ENCODE data around the gene CD47.

Gene CD47

GRCh38 chr3:107997671-107998070 is 93.2 kb downstream of the CD47 start:
- H3K18ac ChIP-seq (ENCODE audit: low read length), result no peak overlapping the region
- H2AFZ ChIP-seq (ENCODE audit: low read length), result no peak overlapping the region
- H2BK15ac ChIP-seq (ENCODE audit: low read length), result no peak overlapping the region
- no peak overlapping the region for H4K91ac ChIP-seq (ENCODE audit: low read depth, low read length, poor library complexity)
- no peak overlapping the region for H3K9ac ChIP-seq (ENCODE audit: low read depth, low read length, poor library complexity)
- no peak overlapping the region for H4K8ac ChIP-seq (ENCODE audit: low read depth, low read length)
- no peaks in the 10 kb centered on the region for H3K9me3 ChIP-seq (replicated peaks in 1 of 2; ENCODE audit: control insufficient read depth in 2 of 2, insufficient read depth in 1 of 2, low read depth in 1 of 2, low read length in 2 of 2)
- H3K4me3 ChIP-seq (ENCODE audit: low read length in 2 of 2), result no peak overlapping the region
- H2BK120ac ChIP-seq (ENCODE audit: low read depth, low read length), result no peak overlapping the region
- H2AK5ac ChIP-seq (ENCODE audit: low read depth, low read length), result no peak overlapping the region
- no peak overlapping the region for H2BK5ac ChIP-seq (ENCODE audit: low read length)
- H3K4ac ChIP-seq (ENCODE audit: low read length), result no peak overlapping the region
- H3K79me1 ChIP-seq (ENCODE audit: low read depth, low read length), result no peaks in the 10 kb centered on the region
- DNase-seq (ENCODE audit: low spot score), result no peak
- no peak overlapping the region for H2BK12ac ChIP-seq (ENCODE audit: low read length)
- H3K27me3 ChIP-seq (ENCODE audit: control insufficient read depth in 3 of 3, insufficient read depth in 3 of 3, low read depth in 1 of 3, low read length in 3 of 3), result no peaks in the 10 kb centered on the region
- no peak overlapping the region for H3K23ac ChIP-seq (ENCODE audit: low read depth, low read length, poor library complexity)
- H3K27ac ChIP-seq (replicated peaks; ENCODE audit: low read length), result no peak overlapping the region
- H3K4me1 ChIP-seq (ENCODE audit: control insufficient read depth in 2 of 2, insufficient read depth in 1 of 2, low read depth in 1 of 2, low read length in 2 of 2), result no peaks in the 10 kb centered on the region
- no peak overlapping the region for H3K4me2 ChIP-seq (ENCODE audit: insufficient read depth, low read length, poor library complexity, severe bottlenecking)
- no peak overlapping the region for H3K14ac ChIP-seq (ENCODE audit: low read length)
- no peaks in the 10 kb centered on the region for H3K36me3 ChIP-seq (replicated peaks in 1 of 2; ENCODE audit: control insufficient read depth in 2 of 2, insufficient read depth in 2 of 2, low read length in 2 of 2)

DNA sequence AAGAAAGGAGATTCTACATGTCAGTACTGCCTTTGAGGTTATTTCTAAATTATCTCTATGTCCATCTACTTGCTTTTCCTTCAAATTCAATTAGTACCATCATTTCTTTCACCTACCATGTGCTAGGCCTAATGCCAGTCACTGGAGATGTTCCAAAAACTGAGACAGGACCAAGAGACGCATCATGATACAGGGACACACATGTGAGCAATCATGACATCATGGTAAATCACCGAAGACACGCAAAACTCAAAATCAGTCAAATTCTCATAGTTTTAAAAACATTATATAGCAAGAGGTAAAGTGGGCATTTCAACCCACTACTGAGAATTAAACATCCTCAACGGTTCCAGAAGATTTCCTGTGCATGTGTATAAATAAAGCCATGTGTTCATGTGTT is 95.0 kb downstream of the CD47 start:
- H2AK5ac ChIP-seq (ENCODE audit: low read depth, low read length), result no peak overlapping the region
- no peaks in the 10 kb centered on the region for H3K27me3 ChIP-seq (ENCODE audit: control insufficient read depth in 3 of 3, insufficient read depth in 3 of 3, low read depth in 1 of 3, low read length in 3 of 3)
- H2BK15ac ChIP-seq (ENCODE audit: low read length), result no peak overlapping the region
- no peak overlapping the region for H3K27ac ChIP-seq (replicated peaks; ENCODE audit: low read length)
- DNase-seq (ENCODE audit: low spot score), result no peak
- H3K23ac ChIP-seq (ENCODE audit: low read depth, low read length, poor library complexity), result no peak overlapping the region
- H2AFZ ChIP-seq (ENCODE audit: low read length), result no peak overlapping the region
- no peak overlapping the region for H2BK12ac ChIP-seq (ENCODE audit: low read length)
- no peak overlapping the region for H4K8ac ChIP-seq (ENCODE audit: low read depth, low read length)
- no peaks in the 10 kb centered on the region for H3K79me1 ChIP-seq (ENCODE audit: low read depth, low read length)
- no peak overlapping the region for H3K9ac ChIP-seq (ENCODE audit: low read depth, low read length, poor library complexity)
- no peak overlapping the region for H4K91ac ChIP-seq (ENCODE audit: low read depth, low read length, poor library complexity)
- H3K4ac ChIP-seq (ENCODE audit: low read length), result no peak overlapping the region
- no peak overlapping the region for H3K14ac ChIP-seq (ENCODE audit: low read length)
- H3K4me1 ChIP-seq (ENCODE audit: control insufficient read depth in 2 of 2, insufficient read depth in 1 of 2, low read depth in 1 of 2, low read length in 2 of 2), result peaks cover 0 to 2% of the 10 kb centered on the region in 2 donors
- peaks cover 0 to 2% of the 10 kb centered on the region in 2 donors for H3K9me3 ChIP-seq (replicated peaks in 1 of 2; ENCODE audit: control insufficient read depth in 2 of 2, insufficient read depth in 1 of 2, low read depth in 1 of 2, low read length in 2 of 2)
- H2BK120ac ChIP-seq (ENCODE audit: low read depth, low read length), result no peak overlapping the region
- no peak overlapping the region for H3K4me3 ChIP-seq (ENCODE audit: low read length in 2 of 2)
- H2BK5ac ChIP-seq (ENCODE audit: low read length), result no peak overlapping the region
- no peak overlapping the region for H3K18ac ChIP-seq (ENCODE audit: low read length)
- WGBS, 2 donors (ENCODE audit: extremely low coverage in 2 of 2, insufficient read length in 2 of 2, insufficient replicate concordance in 1 of 2), result no CpG with 5 or more reads among the region's 4 CpGs
- no peaks in the 10 kb centered on the region for H3K36me3 ChIP-seq (replicated peaks in 1 of 2; ENCODE audit: control insufficient read depth in 2 of 2, insufficient read depth in 2 of 2, low read length in 2 of 2)
- no peak overlapping the region for H3K4me2 ChIP-seq (ENCODE audit: insufficient read depth, low read length, poor library complexity, severe bottlenecking)

DNA sequence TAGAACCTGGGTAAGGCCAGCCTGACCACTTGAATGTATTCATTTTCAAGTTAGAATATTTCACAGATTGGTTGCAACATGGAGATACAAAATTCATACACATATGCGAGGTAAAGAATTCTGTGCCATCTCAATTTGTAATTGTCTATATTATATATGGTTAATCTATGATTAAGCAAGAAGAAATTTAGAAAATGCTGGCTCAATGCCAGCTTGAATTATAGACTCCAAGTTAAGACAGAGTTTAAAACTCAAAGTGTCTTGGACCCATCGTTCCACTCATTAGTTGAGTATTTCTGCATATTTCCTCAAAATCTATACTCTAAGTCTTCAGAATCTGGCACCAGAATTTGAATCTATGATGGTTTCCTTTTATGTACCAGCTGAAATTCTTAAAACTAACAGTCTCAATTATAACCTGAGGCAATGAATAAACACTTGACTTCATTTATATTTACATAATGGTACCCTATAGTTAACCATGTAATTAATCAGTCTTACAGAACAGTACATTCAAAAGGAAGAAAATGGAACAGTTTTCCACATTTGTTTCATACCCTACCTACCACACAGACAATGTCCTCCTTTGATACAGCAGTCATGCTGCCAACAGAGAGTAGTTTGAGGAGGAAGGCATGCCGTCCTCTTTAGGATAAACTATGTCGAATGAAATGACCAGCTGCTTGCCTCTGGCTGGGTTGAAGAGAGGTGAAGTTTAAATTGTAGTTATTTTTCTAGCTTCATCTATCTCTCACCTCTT is 95.7 kb downstream of the CD47 start:
- Histone ChIP-seq H3K9ac (ENCODE audit: low read depth, low read length, poor library complexity) (no peak overlapping the region), H3K9me3 (replicated peaks in 1 of 2; ENCODE audit: control insufficient read depth in 2 of 2, insufficient read depth in 1 of 2, low read depth in 1 of 2, low read length in 2 of 2) (peaks cover 0 to 2% of the 10 kb centered on the region in 2 donors), H3K18ac (ENCODE audit: low read length) (no peak overlapping the region), H3K4me1 (ENCODE audit: control insufficient read depth in 2 of 2, insufficient read depth in 1 of 2, low read depth in 1 of 2, low read length in 2 of 2) (peaks cover 0 to 2% of the 10 kb centered on the region in 2 donors), H3K4me3 (ENCODE audit: low read length in 2 of 2) (no peak overlapping the region), H3K4me2 (ENCODE audit: insufficient read depth, low read length, poor library complexity, severe bottlenecking) (no peak overlapping the region), H3K23ac (ENCODE audit: low read depth, low read length, poor library complexity) (no peak overlapping the region), H2BK15ac (ENCODE audit: low read length) (no peak overlapping the region), H4K91ac (ENCODE audit: low read depth, low read length, poor library complexity) (no peak overlapping the region), H2BK12ac (ENCODE audit: low read length) (no peak overlapping the region), H4K8ac (ENCODE audit: low read depth, low read length) (no peak overlapping the region), H2AK5ac (ENCODE audit: low read depth, low read length) (no peak overlapping the region), H2BK5ac (ENCODE audit: low read length) (no peak overlapping the region), H2AFZ (ENCODE audit: low read length) (no peak overlapping the region), H3K27ac (replicated peaks; ENCODE audit: low read length) (no peak overlapping the region), H2BK120ac (ENCODE audit: low read depth, low read length) (no peak overlapping the region), H3K4ac (ENCODE audit: low read length) (no peak overlapping the region), H3K36me3 (replicated peaks in 1 of 2; ENCODE audit: control insufficient read depth in 2 of 2, insufficient read depth in 2 of 2, low read length in 2 of 2) (no peaks in the 10 kb centered on the region), H3K79me1 (ENCODE audit: low read depth, low read length) (no peaks in the 10 kb centered on the region), H3K27me3 (ENCODE audit: control insufficient read depth in 3 of 3, insufficient read depth in 3 of 3, low read depth in 1 of 3, low read length in 3 of 3) (no peaks in the 10 kb centered on the region), H3K14ac (ENCODE audit: low read length) (no peak overlapping the region)
- WGBS, 2 donors (ENCODE audit: extremely low coverage in 2 of 2, insufficient read length in 2 of 2, insufficient replicate concordance in 1 of 2), result no CpG with 5 or more reads among the region's 4 CpGs
- DNase-seq (ENCODE audit: low spot score), result no peak

GRCh38 chr3:107994181-107994580 is 96.7 kb downstream of the CD47 start:
- Histone ChIP-seq H3K4ac (ENCODE audit: low read length) (no peak overlapping the region), H2BK12ac (ENCODE audit: low read length) (no peak overlapping the region), H3K14ac (ENCODE audit: low read length) (no peak overlapping the region), H3K9me3 (replicated peaks in 1 of 2; ENCODE audit: control insufficient read depth in 2 of 2, insufficient read depth in 1 of 2, low read depth in 1 of 2, low read length in 2 of 2) (peaks cover 0 to 2% of the 10 kb centered on the region in 2 donors), H2BK15ac (ENCODE audit: low read length) (no peak overlapping the region), H3K23ac (ENCODE audit: low read depth, low read length, poor library complexity) (no peak overlapping the region), H2BK5ac (ENCODE audit: low read length) (no peak overlapping the region), H3K27ac (replicated peaks; ENCODE audit: low read length) (no peak overlapping the region), H3K4me2 (ENCODE audit: insufficient read depth, low read length, poor library complexity, severe bottlenecking) (no peak overlapping the region), H3K27me3 (ENCODE audit: control insufficient read depth in 3 of 3, insufficient read depth in 3 of 3, low read depth in 1 of 3, low read length in 3 of 3) (no peaks in the 10 kb centered on the region), H3K4me3 (ENCODE audit: low read length in 2 of 2) (no peak overlapping the region), H3K36me3 (replicated peaks in 1 of 2; ENCODE audit: control insufficient read depth in 2 of 2, insufficient read depth in 2 of 2, low read length in 2 of 2) (no peaks in the 10 kb centered on the region), H2BK120ac (ENCODE audit: low read depth, low read length) (no peak overlapping the region), H2AFZ (ENCODE audit: low read length) (no peak overlapping the region), H4K91ac (ENCODE audit: low read depth, low read length, poor library complexity) (no peak overlapping the region), H3K18ac (ENCODE audit: low read length) (no peak overlapping the region), H3K79me1 (ENCODE audit: low read depth, low read length) (no peaks in the 10 kb centered on the region), H3K4me1 (ENCODE audit: control insufficient read depth in 2 of 2, insufficient read depth in 1 of 2, low read depth in 1 of 2, low read length in 2 of 2) (peaks cover 0 to 2% of the 10 kb centered on the region in 2 donors), H3K9ac (ENCODE audit: low read depth, low read length, poor library complexity) (no peak overlapping the region), H4K8ac (ENCODE audit: low read depth, low read length) (no peak overlapping the region), H2AK5ac (ENCODE audit: low read depth, low read length) (no peak overlapping the region)
- DNase-seq (ENCODE audit: low spot score), result no peak
- WGBS, 2 donors (ENCODE audit: extremely low coverage in 2 of 2, insufficient read length in 2 of 2, insufficient replicate concordance in 1 of 2), result no CpG with 5 or more reads among the region's 2 CpGs
